Hepatocyte (in vitro differentiated cells): Measurements from ENCODE around the gene KRT20.

Experiments used
- EZH2 ChIP-seq: fragments of 200-600 bp; sonication (generic); IDR thresholded peaks from 2 replicates; pipeline ENCODE4 v1.6.1; 2016; ENCODE audit warnings: antibody characterized with exemption, mild to moderate bottlenecking, borderline replicate concordance
- EZH2phosphoT487 ChIP-seq: fragments of 200-600 bp; sonication (generic); IDR thresholded peaks from one replicate; pipeline ENCODE4 v1.6.1; 2018; ENCODE audit warnings: antibody characterized with exemption, mild to moderate bottlenecking, low read depth, moderate library complexity; ENCODE audit not compliant: unreplicated experiment, severe bottlenecking
- TF ChIP-seq, protein P1 (sequence below): fragments of 200-600 bp; sonication (generic); IDR thresholded peaks from 2 replicates; pipeline ENCODE4 v1.5.1; 2016; ENCODE audit warnings: antibody characterized with exemption, mild to moderate bottlenecking; ENCODE audit not compliant: poor library complexity

DNA sequence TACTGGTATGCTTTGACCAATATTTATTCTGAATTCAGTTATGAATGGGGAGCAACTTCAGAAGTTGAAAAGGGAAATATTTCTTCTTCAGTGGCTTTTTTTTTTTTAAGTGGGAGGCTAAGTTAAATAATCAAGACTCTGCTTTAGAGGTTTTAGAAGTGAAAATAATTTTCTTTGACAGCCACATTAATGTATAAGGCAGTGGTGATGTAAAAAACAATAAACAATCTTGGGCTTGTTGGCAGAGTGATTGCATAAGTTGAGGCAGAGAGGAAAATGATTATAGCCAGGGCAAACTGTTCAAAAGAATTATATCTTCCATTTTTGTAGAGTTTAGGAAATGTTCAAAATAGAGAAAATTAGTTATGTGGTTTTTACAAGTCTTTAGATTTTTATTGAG is 12.6 kb downstream of the KRT20 start:
- TF ChIP-seq, protein P1, sequence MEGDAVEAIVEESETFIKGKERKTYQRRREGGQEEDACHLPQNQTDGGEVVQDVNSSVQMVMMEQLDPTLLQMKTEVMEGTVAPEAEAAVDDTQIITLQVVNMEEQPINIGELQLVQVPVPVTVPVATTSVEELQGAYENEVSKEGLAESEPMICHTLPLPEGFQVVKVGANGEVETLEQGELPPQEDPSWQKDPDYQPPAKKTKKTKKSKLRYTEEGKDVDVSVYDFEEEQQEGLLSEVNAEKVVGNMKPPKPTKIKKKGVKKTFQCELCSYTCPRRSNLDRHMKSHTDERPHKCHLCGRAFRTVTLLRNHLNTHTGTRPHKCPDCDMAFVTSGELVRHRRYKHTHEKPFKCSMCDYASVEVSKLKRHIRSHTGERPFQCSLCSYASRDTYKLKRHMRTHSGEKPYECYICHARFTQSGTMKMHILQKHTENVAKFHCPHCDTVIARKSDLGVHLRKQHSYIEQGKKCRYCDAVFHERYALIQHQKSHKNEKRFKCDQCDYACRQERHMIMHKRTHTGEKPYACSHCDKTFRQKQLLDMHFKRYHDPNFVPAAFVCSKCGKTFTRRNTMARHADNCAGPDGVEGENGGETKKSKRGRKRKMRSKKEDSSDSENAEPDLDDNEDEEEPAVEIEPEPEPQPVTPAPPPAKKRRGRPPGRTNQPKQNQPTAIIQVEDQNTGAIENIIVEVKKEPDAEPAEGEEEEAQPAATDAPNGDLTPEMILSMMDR = no peak
- TF ChIP-seq EZH2 (no peak), EZH2phosphoT487 (no peak)
